DOHH2 (cell line): ENCODE data around the gene PACRG.

Source experiments
- H3F3A ChIP-seq: fragments of 200-600 bp; sonication (generic), shearing (Covaris generic); 2 replicates; pipeline ENCODE4 v1.6.0; 2016; ENCODE audit warnings: antibody characterized with exemption, mild to moderate bottlenecking; ENCODE audit not compliant: control insufficient read depth, insufficient read depth
- H3K27ac ChIP-seq: fragments of 200-600 bp; sonication (generic); 2 replicates; pipeline ENCODE4 v1.5.1; 2014; ENCODE audit warnings: low read depth, mild to moderate bottlenecking, low read length, moderate library complexity
- H3K27me3 ChIP-seq: fragments of 200-600 bp; sonication (generic); 2 replicates; pipeline ENCODE4 v1.6.1; 2014; ENCODE audit warnings: mild to moderate bottlenecking, low read length, mixed read lengths; ENCODE audit not compliant: control insufficient read depth
- H3K36me3 ChIP-seq: fragments of 200-600 bp; sonication (generic); 2 replicates; pipeline ENCODE4 v1.6.1; 2014; ENCODE audit warnings: mild to moderate bottlenecking, low read length, moderate library complexity, mixed read lengths; ENCODE audit not compliant: control insufficient read depth
- H3K4me1 ChIP-seq: fragments of 200-600 bp; sonication (generic); 2 replicates; pipeline ENCODE4 v1.6.1; 2014; ENCODE audit warnings: mild to moderate bottlenecking, low read length, mixed read lengths; ENCODE audit not compliant: control insufficient read depth
- H3K4me2 ChIP-seq: fragments of 200-600 bp; sonication (generic); 2 replicates; pipeline ENCODE4 v1.6.0; 2014; ENCODE audit warnings: mild to moderate bottlenecking, low read length, moderate library complexity
- H3K4me3 ChIP-seq: fragments of 200-600 bp; sonication (generic); 2 replicates; pipeline ENCODE4 v1.5.1; 2014; ENCODE audit warnings: mild to moderate bottlenecking, low read length, mixed read lengths
- H3K79me2 ChIP-seq: fragments of 200-600 bp; sonication (generic); 2 replicates; pipeline ENCODE4 v1.6.1; 2014; ENCODE audit warnings: mild to moderate bottlenecking, low read length, mixed read lengths; ENCODE audit not compliant: control insufficient read depth
- H3K9me2 ChIP-seq: fragments of 200-600 bp; sonication (generic); replicated peaks from 2 replicates; pipeline ENCODE4 v1.6.1; 2014; ENCODE audit warnings: mild to moderate bottlenecking, low read length, mixed read lengths; ENCODE audit not compliant: control insufficient read depth
- H3K9me3 ChIP-seq: fragments of 200-600 bp; sonication (generic); 2 replicates; pipeline ENCODE4 v1.6.1; 2014; ENCODE audit warnings: antibody characterized with exemption, low read length, mixed read lengths; ENCODE audit not compliant: control insufficient read depth, insufficient read depth
- H4K20me1 ChIP-seq: fragments of 200-600 bp; sonication (generic); 2 replicates; pipeline ENCODE4 v1.6.0; 2014; ENCODE audit warnings: low read depth, mild to moderate bottlenecking, antibody characterized with exemption, low read length, moderate library complexity; ENCODE audit not compliant: control insufficient read depth, insufficient read depth
- EZH2phosphoT487 ChIP-seq: fragments of 200-600 bp; sonication (generic); IDR thresholded peaks from 2 replicates; pipeline ENCODE4 v1.6.1; 2017; ENCODE audit warnings: borderline replicate concordance, mild to moderate bottlenecking, antibody characterized with exemption, low read length, moderate library complexity, mixed read lengths
- TF ChIP-seq, protein P1 (sequence below): fragments of 200-600 bp; sonication (generic); IDR thresholded peaks from one replicate; pipeline ENCODE4 v1.5.1; 2014; ENCODE audit warnings: antibody characterized with exemption, mild to moderate bottlenecking, low read depth, low read length; ENCODE audit not compliant: poor library complexity, severe bottlenecking

PACRG gene

GRCh38 chr6:163136681-163137397 is 409.1 kb downstream of the PACRG start:
- TF ChIP-seq EZH2phosphoT487 = no peak
- TF ChIP-seq, protein P1, sequence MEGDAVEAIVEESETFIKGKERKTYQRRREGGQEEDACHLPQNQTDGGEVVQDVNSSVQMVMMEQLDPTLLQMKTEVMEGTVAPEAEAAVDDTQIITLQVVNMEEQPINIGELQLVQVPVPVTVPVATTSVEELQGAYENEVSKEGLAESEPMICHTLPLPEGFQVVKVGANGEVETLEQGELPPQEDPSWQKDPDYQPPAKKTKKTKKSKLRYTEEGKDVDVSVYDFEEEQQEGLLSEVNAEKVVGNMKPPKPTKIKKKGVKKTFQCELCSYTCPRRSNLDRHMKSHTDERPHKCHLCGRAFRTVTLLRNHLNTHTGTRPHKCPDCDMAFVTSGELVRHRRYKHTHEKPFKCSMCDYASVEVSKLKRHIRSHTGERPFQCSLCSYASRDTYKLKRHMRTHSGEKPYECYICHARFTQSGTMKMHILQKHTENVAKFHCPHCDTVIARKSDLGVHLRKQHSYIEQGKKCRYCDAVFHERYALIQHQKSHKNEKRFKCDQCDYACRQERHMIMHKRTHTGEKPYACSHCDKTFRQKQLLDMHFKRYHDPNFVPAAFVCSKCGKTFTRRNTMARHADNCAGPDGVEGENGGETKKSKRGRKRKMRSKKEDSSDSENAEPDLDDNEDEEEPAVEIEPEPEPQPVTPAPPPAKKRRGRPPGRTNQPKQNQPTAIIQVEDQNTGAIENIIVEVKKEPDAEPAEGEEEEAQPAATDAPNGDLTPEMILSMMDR = no peak
- no peaks in the 10 kb centered on the region for H3K27me3 ChIP-seq

GRCh38 chr6:163137398-163137881 is 409.7 kb downstream of the PACRG start:
- Histone ChIP-seq H3K4me3 (no peak overlapping the region), H3K79me2 (no peaks in the 10 kb centered on the region), H4K20me1 (no peaks in the 10 kb centered on the region), H3K4me2 (no peak overlapping the region), H3K27ac (no peak overlapping the region), H3K9me2 (no peaks in the 10 kb centered on the region), H3K9me3 (no peaks in the 10 kb centered on the region), H3K36me3 (no peaks in the 10 kb centered on the region), H3K4me1 (no peaks in the 10 kb centered on the region), H3F3A (no peaks in the 10 kb centered on the region), H3K27me3 (no peaks in the 10 kb centered on the region)
- TF ChIP-seq, protein P1 = no peak
- no peak for TF ChIP-seq EZH2phosphoT487

More at GRCh38 chr6:163136681-163137397, 409.1 kb downstream of the PACRG start:
- H3K9me3 ChIP-seq = no peaks in the 10 kb centered on the region
- no peaks in the 10 kb centered on the region for H3F3A ChIP-seq
- no peak overlapping the region for H3K4me2 ChIP-seq
- H3K4me1 ChIP-seq = no peaks in the 10 kb centered on the region
- H3K27ac ChIP-seq = no peak overlapping the region
- no peaks in the 10 kb centered on the region for H3K36me3 ChIP-seq
- H3K4me3 ChIP-seq = no peak overlapping the region
- H3K79me2 ChIP-seq = no peaks in the 10 kb centered on the region
- H3K9me2 ChIP-seq = no peaks in the 10 kb centered on the region
- H4K20me1 ChIP-seq = no peaks in the 10 kb centered on the region

GRCh38 chr6:163146036-163146435 is 418.3 kb downstream of the PACRG start:
- Histone ChIP-seq H3K79me2 (no peaks in the 10 kb centered on the region), H3K9me2 (no peaks in the 10 kb centered on the region), H3K4me2 (no peak overlapping the region), H3F3A (no peaks in the 10 kb centered on the region), H3K36me3 (no peaks in the 10 kb centered on the region), H4K20me1 (no peaks in the 10 kb centered on the region), H3K27ac (no peak overlapping the region), H3K9me3 (no peaks in the 10 kb centered on the region), H3K4me1 (no peaks in the 10 kb centered on the region), H3K27me3 (no peaks in the 10 kb centered on the region), H3K4me3 (no peak overlapping the region)
- TF ChIP-seq, protein P1 = no peak
- no peak for TF ChIP-seq EZH2phosphoT487
